SK-N-SH treated with all-trans-retinoic acid at 6 μM for 48 hours (cell line): ENCODE measurements around the gene DCHS2.
"Not testable (repeated sequence)": the region's sequence is repeated elsewhere in the genome, so short reads cannot be mapped to it uniquely, and the experiment has no call there.

Experiments
- ATAC-seq: fragments of 200-7000 bp; cut with Tn5 transposase; 3 replicates; pipeline ENCODE4 v1.9.1; 2020; ENCODE audit warnings: mild to moderate bottlenecking, moderate library complexity
- ARNTL ChIP-seq: fragments of 450-650 bp; formaldehyde crosslinking; IDR thresholded peaks from 2 replicates; pipeline ENCODE4 v1.5.0; 2020; ENCODE audit warnings: low read depth, mild to moderate bottlenecking, moderate library complexity, borderline replicate concordance
- BACH2 ChIP-seq: fragments of 250-450 bp; sonication (Bioruptor Pico); IDR thresholded peaks from 2 replicates; pipeline ENCODE4 v1.9.0; 2021; ENCODE audit warnings: mild to moderate bottlenecking, borderline replicate concordance
- CREB5 ChIP-seq: fragments of 250-450 bp; sonication (Bioruptor Pico); IDR thresholded peaks from 2 replicates; pipeline ENCODE4 v1.5.1; 2020; ENCODE audit warnings: low read depth, mild to moderate bottlenecking, moderate library complexity
- CSDC2 ChIP-seq: fragments of 250-450 bp; sonication (Bioruptor Pico); IDR thresholded peaks from 2 replicates; pipeline ENCODE4 v1.5.0; 2020; ENCODE audit warnings: mild to moderate bottlenecking, moderate library complexity
- CSRNP3 ChIP-seq: fragments of 250-450 bp; sonication (Bioruptor Pico); IDR thresholded peaks from 2 replicates; pipeline ENCODE4 v1.5.1; 2021; ENCODE audit warnings: mild to moderate bottlenecking, moderate library complexity
- ESRRG ChIP-seq: fragments of 250-450 bp; sonication (Bioruptor Pico); IDR thresholded peaks from 2 replicates; pipeline ENCODE4 v1.6.1; 2021; ENCODE audit warnings: mild to moderate bottlenecking
- GLIS3 ChIP-seq: fragments of 250-450 bp; sonication (Bioruptor Pico); IDR thresholded peaks from 2 replicates; pipeline ENCODE4 v1.5.0; 2020; ENCODE audit warnings: mild to moderate bottlenecking, moderate library complexity
- ISL1 ChIP-seq: fragments of 250-450 bp; sonication (Bioruptor Pico); IDR thresholded peaks from 2 replicates; pipeline ENCODE4 v2.1.2; 2022; ENCODE audit warnings: mild to moderate bottlenecking, moderate library complexity
- OSR1 ChIP-seq: fragments of 250-450 bp; sonication (Bioruptor Pico); IDR thresholded peaks from 2 replicates; pipeline ENCODE4 v1.8.0; 2022; ENCODE audit warnings: moderate library complexity, mild to moderate bottlenecking, inconsistent platforms
- PATZ1 ChIP-seq: fragments of 250-450 bp; sonication (Bioruptor Pico); IDR thresholded peaks from 2 replicates; pipeline ENCODE4 v1.8.0; 2020; ENCODE audit warnings: mild to moderate bottlenecking, moderate library complexity, borderline replicate concordance
- POU6F1 ChIP-seq: fragments of 250-450 bp; sonication (Bioruptor Pico); IDR thresholded peaks from 2 replicates; pipeline ENCODE4 v1.8.0; 2021; ENCODE audit warnings: low read depth, mild to moderate bottlenecking, moderate library complexity, borderline replicate concordance
- PPARA ChIP-seq: fragments of 250-450 bp; sonication (Bioruptor Pico); IDR thresholded peaks from 2 replicates; pipeline ENCODE4 v1.5.0; 2020; ENCODE audit warnings: mild to moderate bottlenecking, borderline replicate concordance
- RARB ChIP-seq: fragments of 250-450 bp; sonication (Bioruptor Pico); IDR thresholded peaks from 2 replicates; pipeline ENCODE4 v1.8.0; 2021; ENCODE audit warnings: mild to moderate bottlenecking, moderate library complexity
- SNAI2 ChIP-seq: fragments of 250-450 bp; sonication (Bioruptor Pico); IDR thresholded peaks from 2 replicates; pipeline ENCODE4 v1.5.0; 2020; ENCODE audit warnings: mild to moderate bottlenecking, moderate library complexity
- TOX ChIP-seq: fragments of 250-450 bp; sonication (Bioruptor Pico); IDR thresholded peaks from 2 replicates; pipeline ENCODE4 v1.8.0; 2021; ENCODE audit warnings: mild to moderate bottlenecking, moderate library complexity, borderline replicate concordance
- TSHZ2 ChIP-seq: fragments of 250-450 bp; sonication (Bioruptor Pico); IDR thresholded peaks from 2 replicates; pipeline ENCODE4 v1.5.0; 2020; ENCODE audit warnings: mild to moderate bottlenecking, moderate library complexity
- ZC3H10 ChIP-seq: fragments of 250-450 bp; sonication (Bioruptor Pico); IDR thresholded peaks from 2 replicates; pipeline ENCODE4 v1.5.1; 2021; ENCODE audit warnings: mild to moderate bottlenecking, moderate library complexity
- ZFP3 ChIP-seq: fragments of 250-450 bp; sonication (Bioruptor Pico); IDR thresholded peaks from 2 replicates; pipeline ENCODE4 v1.5.0; 2020; ENCODE audit warnings: mild to moderate bottlenecking, moderate library complexity
- ZNF565 ChIP-seq: fragments of 450-650 bp; formaldehyde crosslinking; conservative IDR thresholded peaks from 2 replicates; pipeline ENCODE4 v1.5.0; 2020; ENCODE audit warnings: low read depth, mild to moderate bottlenecking, moderate library complexity
- ZNF70 ChIP-seq: fragments of 450-650 bp; formaldehyde crosslinking; IDR thresholded peaks from 2 replicates; pipeline ENCODE4 v1.5.0; 2020; ENCODE audit warnings: mild to moderate bottlenecking, moderate library complexity
- ZNF8 ChIP-seq: fragments of 450-650 bp; formaldehyde crosslinking; IDR thresholded peaks from 2 replicates; pipeline ENCODE4 v1.5.0; 2020; ENCODE audit warnings: mild to moderate bottlenecking, moderate library complexity

The DCHS2 gene

GRCh38 chr4:154218051-154218450 is 273.5 kb downstream of the DCHS2 start:
- no peak for TF ChIP-seq ESRRG (CRISPR knock-in tag)
- no peak for TF ChIP-seq POU6F1
- TF ChIP-seq ZC3H10 (CRISPR knock-in tag) = no peak
- no peak for TF ChIP-seq ZNF70 (CRISPR knock-in tag)
- TF ChIP-seq BACH2 (CRISPR knock-in tag) = no peak
- no peak for TF ChIP-seq PPARA (CRISPR knock-in tag)
- TF ChIP-seq TSHZ2 = no peak
- no peak for TF ChIP-seq CSRNP3 (CRISPR knock-in tag)
- TF ChIP-seq CREB5 = no peak
- no peak for TF ChIP-seq SNAI2 (CRISPR knock-in tag)
- TF ChIP-seq ARNTL (CRISPR knock-in tag) = no peak
- TF ChIP-seq ZNF8 (CRISPR knock-in tag) = no peak
- no peak for TF ChIP-seq GLIS3 (CRISPR knock-in tag)
- no peak for TF ChIP-seq PATZ1 (CRISPR knock-in tag)
- TF ChIP-seq ISL1 (CRISPR knock-in tag) = no peak
- no peak for TF ChIP-seq RARB (CRISPR knock-in tag)
- no peak for TF ChIP-seq CSDC2
- no peak for ATAC-seq

GRCh38 chr4:154217384-154217783 is 274.2 kb downstream of the DCHS2 start:
- ATAC-seq = not testable (repeated sequence)

- TF ChIP-seq ISL1 (CRISPR knock-in tag) (no peak), ESRRG (CRISPR knock-in tag) (no peak), POU6F1 (no peak), ZNF70 (CRISPR knock-in tag) (no peak), TSHZ2 (no peak), BACH2 (CRISPR knock-in tag) (no peak), ZFP3 (CRISPR knock-in tag) (no peak), TOX (CRISPR knock-in tag) (no peak), PPARA (CRISPR knock-in tag) (no peak), ARNTL (CRISPR knock-in tag) (no peak), ZNF565 (CRISPR knock-in tag) (no peak), CSDC2 (no peak), CREB5 (no peak), OSR1 (CRISPR knock-in tag) (no peak)
- ATAC-seq = no peak
These were observed 280.1 kb downstream of the DCHS2 start for GRCh38 chr4:154211506-154211905.
